GM18861 (cell line): ENCODE measurements around the gene CHST14.

Experiments used
- ATAC-seq: cut with Tn5 transposase; IDR thresholded peaks from one replicate; pipeline ENCODE4 v1.9.1; 2021; ENCODE audit not compliant: unreplicated experiment

Gene CHST14

DNA sequence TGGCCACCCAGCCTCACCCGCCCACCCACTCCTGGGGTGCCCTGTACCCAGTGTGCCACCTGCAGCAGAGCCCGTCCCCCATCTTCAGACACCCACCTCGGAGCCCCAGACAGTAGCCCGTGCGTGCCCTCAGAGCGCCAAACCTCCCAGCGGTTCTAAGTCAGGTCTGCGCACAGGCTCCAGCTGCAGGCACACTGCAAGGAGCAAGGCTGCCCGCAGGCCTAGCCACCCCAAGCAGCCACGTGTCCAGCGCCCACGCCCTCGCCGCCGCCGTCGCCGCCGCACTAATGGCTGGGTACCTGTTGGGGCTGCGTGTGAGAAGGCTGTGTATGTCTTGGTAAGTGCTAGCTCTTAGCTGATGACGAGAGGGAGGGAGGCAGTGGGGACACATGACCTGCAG is 8.8 kb upstream of the CHST14 start:
- no peak for ATAC-seq

GRCh38 chr15:40463279-40463678 is 7.5 kb upstream of the CHST14 start:
- no peak for ATAC-seq

DNA sequence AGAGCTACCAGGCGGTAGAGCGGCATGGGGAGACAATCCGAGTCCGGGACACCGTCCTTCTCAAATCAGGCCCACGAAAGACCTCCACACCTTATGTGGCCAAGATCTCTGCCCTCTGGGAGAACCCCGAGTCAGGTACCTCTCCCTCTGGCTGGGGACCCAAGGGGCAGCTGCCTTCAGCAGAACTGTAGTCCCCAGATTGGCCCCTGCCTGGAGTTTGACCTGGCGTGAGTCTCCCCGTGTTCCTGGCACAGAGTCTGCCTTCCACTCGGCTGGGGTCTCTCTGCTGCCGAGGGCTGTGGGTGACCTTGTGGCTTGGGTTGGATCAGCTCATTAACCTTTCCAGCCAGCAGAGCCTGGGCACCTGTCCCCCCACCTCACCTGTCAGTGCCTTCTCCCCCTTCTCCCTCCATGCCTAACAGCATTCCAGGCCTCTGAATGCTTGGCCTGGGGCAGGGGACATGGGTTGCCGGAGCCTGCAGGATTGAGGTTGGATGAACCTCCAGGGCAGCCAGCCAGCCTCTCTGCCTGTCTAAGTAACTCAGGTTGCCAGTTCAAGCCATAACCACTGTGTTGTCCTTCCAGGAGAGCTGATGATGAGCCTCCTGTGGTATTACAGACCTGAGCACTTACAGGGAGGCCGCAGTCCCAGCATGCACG is 6.8 kb upstream of the CHST14 start:
- ATAC-seq: no peak

DNA sequence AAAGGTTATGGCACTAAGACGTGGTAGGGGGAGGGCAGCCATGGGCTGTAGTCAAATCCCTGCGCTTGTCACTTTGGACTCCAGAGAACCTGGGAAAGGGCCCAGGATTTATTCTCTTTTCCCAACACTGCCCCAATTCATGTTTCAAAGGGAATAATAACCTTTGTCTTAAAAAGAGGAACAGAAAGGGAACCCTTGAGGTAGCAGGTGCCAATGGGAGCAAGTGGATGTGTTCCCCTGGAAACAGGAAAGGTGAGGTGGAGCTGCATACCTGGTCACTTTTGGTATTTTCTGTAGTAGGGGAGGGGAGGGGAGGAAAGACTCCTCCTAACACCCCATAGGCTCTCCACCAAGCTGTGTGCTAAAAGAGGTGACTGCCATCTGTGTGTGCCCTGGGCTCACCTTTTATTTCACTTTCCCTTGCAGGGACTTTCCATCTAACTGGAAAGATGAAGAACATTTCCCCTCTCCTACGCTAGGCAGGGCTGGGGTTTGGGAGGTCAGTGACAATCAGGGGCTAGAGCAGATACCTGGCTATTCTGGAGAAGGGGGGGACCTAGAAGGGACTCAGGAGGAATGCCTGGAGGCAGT is 6.1 kb upstream of the CHST14 start:
- ATAC-seq: no peak

- no peak for ATAC-seq
These were observed 4.8 kb upstream of the CHST14 start for GRCh38 chr15:40465939-40466338.

GRCh38 chr15:40466426-40467260 is 4.1 kb upstream of the CHST14 start:
- ATAC-seq: no peak

- no peak for ATAC-seq
These were observed 3.5 kb upstream of the CHST14 start for GRCh38 chr15:40467261-40467615.

- no peak for ATAC-seq
These were observed 1.9 kb upstream of the CHST14 start for GRCh38 chr15:40468898-40469331.

- no peak for ATAC-seq
These were observed 901 bp upstream of the CHST14 start for GRCh38 chr15:40469776-40470390.

DNA sequence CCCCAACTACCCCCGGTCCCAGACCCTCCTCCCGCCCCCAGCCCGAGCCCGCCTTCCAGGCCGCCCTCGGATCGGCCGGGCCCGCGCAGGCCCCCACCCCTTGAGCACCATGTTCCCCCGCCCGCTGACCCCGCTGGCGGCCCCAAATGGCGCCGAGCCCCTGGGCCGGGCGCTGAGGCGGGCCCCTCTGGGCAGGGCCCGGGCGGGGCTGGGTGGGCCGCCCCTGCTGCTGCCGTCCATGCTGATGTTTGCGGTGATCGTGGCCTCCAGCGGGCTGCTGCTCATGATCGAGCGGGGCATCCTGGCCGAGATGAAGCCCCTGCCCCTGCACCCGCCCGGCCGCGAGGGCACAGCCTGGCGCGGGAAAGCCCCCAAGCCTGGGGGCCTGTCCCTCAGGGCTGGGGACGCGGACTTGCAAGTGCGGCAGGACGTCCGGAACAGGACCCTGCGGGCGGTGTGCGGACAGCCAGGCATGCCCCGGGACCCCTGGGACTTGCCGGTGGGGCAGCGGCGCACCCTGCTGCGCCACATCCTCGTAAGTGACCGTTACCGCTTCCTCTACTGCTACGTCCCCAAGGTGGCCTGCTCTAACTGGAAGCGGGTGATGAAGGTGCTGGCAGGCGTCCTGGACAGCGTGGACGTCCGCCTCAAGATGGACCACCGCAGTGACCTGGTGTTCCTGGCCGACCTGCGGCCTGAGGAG is 472 bp downstream of the CHST14 start:
- no peak for ATAC-seq

DNA sequence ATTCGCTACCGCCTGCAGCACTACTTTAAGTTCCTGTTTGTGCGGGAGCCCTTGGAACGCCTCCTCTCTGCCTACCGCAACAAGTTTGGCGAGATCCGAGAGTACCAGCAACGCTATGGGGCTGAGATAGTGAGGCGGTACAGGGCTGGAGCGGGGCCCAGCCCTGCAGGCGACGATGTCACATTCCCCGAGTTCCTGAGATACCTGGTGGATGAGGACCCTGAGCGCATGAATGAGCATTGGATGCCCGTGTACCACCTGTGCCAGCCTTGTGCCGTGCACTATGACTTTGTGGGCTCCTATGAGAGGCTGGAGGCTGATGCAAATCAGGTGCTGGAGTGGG is 995 bp downstream of the CHST14 start:
- ATAC-seq: no peak

DNA sequence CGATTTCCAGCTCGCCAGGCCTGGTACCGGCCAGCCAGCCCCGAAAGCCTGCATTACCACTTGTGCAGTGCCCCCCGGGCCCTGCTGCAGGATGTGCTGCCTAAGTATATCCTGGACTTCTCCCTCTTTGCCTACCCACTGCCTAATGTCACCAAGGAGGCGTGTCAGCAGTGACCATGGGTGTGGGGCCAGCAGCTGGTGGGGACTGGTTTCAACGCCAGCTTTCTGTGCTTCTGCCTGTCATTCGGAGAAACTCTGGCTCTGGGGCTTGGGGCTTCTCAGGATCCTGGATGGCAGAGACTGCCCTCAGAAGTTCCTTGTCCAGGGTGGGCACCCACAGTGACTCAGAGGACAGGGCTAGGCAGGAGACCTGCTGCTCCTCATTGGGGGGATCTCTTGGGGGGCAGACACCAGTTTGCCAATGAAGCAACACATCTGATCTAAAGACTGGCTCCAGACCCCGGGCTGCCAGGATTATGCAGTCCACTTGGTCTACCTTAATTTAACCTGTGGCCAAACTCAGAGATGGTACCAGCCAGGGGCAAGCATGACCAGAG is 1.5 kb downstream of the CHST14 start:
- no peak for ATAC-seq

DNA sequence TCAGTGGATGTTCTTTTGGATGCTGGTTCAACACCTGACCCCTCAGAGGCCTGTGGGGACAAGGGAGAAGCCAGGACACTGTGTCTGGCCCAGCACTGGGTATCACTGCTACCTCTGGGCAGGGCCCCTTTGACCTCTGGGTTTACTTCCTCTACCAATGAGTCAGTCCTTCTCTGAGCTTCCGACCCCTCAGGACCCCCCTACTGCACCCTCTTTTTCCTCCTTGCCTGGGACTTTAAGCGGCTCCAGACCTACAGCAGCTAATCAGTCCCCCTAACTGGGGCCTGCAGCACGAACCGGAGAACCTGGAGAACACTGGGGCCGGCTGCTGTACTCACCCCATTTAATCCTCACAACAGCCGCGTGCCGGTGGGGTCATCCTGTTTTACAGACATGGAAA is 3.8 kb downstream of the CHST14 start:
- no peak for ATAC-seq

DNA sequence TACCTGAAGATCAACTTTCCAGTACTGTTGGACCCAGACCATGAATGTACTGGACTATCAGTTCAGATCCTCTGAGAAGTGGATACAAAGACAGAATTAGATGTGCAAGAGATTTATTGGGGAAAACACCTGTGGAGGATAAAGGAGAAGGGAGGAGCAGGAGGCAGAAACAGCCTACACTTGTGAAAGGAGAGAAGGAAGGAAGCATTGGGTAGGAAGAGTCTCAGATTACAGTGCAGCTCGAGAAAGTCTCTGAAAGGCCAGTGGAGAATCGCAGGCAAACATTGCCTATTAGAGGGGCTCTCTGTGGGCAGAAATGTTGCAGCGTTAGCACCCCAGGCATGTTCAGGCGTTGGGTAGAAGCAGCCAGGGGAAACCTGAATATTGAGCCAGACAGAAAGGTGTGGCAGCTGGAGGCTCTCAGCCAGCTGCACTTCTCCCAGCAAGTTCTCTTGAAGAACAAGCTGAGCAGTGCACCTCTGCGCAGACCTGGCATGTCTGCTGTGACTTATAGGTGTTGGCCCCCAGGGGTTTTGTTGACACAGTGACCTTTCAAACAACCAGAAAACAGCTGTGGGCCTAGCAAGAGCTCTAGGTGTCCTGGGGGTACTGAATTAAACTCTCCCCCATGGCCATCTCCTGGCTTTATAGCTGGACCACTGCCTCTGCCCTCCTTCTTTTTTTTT is 7.0 kb downstream of the CHST14 start:
- ATAC-seq: no peak

DNA sequence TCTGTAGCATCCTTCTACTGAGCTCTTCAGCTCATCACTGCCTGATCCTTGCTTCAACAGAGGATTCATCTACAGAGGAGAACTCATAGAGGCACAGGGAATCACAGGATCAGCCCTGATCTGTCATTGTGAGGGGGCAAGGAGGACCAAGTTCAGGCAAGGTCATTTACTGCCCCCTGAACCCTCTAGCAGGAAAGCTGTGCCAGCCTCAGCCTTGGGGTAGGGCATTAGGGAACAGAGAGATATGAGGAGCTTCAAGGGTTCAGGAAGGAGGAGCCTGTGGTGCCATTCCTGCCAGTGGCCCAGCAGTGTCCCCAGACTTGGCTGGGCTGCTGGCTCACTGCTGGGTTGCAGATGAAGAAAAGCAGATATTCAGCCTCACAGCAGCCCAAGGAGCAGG is 8.2 kb downstream of the CHST14 start:
- no peak for ATAC-seq

- ATAC-seq: no peak
These were observed 10.7 kb downstream of the CHST14 start for GRCh38 chr15:40481341-40482074.

GRCh38 chr15:40483919-40484318 is 13.1 kb downstream of the CHST14 start:
- ATAC-seq: no peak

- no peak for ATAC-seq
These were observed 15.4 kb downstream of the CHST14 start for GRCh38 chr15:40486066-40486770.
